Measurements from ENCODE around the gene HTR3C.

HTR3C gene

GRCh38 chr3:184096811-184097383 is 44.0 kb downstream of the HTR3C start, which contains the start of gene HTR3E:
TSS of gene HTR3E (plus strand) at chr3:184097064. CDS start at chr3:184097530, 466 bp downstream.
- DNase-seq, result no peak

- DNase-seq, result no peak
Measured at GRCh38 chr3:184097556-184097955, 44.7 kb downstream of the HTR3C start.

GRCh38 chr3:184099806-184100686 is 47.2 kb downstream of the HTR3C start:
- no peak for DNase-seq
